ENCODE results near the gene MRTFA. TPM values are rescaled to one million over a fixed set of nuclear protein-coding genes. Genes with fewer than 3 reads are reported as not detected.

Gene MRTFA
- total RNA-seq, 4 donors from 2014 or later: 16.5 to 57.8 (median 48.9) TPM

DNA sequence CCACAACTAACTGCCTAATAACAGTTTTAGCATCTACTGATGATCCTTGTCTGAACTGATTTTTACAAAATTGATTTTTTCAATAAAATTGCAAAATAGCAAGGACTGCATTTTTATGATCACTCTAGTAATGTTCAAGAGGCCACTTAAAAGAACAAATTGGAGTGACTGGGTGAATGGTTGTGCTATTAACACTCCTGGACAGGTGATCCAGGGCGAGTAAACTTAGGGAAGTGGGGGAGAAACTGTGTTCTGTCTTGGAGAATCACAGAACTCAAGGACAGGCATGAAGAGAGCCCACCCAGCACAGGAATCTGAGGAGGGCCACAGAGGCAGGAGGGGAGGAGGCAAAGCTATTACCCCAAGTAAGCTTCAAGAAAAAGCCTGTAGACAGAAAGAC is 190.3 kb downstream of the MRTFA start:
- TF ChIP-seq, protein P1, sequence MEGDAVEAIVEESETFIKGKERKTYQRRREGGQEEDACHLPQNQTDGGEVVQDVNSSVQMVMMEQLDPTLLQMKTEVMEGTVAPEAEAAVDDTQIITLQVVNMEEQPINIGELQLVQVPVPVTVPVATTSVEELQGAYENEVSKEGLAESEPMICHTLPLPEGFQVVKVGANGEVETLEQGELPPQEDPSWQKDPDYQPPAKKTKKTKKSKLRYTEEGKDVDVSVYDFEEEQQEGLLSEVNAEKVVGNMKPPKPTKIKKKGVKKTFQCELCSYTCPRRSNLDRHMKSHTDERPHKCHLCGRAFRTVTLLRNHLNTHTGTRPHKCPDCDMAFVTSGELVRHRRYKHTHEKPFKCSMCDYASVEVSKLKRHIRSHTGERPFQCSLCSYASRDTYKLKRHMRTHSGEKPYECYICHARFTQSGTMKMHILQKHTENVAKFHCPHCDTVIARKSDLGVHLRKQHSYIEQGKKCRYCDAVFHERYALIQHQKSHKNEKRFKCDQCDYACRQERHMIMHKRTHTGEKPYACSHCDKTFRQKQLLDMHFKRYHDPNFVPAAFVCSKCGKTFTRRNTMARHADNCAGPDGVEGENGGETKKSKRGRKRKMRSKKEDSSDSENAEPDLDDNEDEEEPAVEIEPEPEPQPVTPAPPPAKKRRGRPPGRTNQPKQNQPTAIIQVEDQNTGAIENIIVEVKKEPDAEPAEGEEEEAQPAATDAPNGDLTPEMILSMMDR (IDR thresholded peaks at IDR 0.05; ENCODE audit: low read depth): no peak

DNA sequence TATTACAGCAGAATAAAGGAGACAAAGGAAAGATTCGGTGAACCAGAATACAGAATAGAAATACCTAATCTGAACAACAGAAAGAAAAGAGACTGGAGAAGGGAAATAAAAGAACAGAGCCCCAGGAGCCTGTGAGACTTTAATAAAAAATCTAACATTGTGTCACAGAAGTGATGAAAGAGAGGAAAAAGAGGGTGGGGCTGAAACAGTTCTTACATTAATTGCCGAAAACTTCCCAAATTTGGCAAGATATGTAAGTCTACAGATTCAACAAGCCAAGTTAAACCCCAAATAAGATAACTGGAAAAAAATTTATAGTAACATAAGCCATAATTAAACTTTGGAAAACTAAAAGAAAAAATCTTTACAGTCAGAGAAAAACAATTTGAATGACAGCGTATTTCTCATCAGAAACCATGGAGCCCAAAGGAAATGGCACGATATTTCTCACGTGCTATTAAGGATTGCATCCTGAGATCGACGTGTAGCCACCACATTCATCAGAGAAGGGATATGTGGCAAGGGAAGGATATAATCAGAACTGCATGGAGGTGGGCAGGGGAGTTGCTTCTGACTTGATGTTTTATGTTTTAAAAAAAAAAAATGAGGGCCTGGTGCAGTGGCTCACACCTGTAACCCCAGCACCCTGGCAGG is 192.2 kb downstream of the MRTFA start:
- TF ChIP-seq, protein P1 (IDR thresholded peaks at IDR 0.05; ENCODE audit: low read depth): no peak

DNA sequence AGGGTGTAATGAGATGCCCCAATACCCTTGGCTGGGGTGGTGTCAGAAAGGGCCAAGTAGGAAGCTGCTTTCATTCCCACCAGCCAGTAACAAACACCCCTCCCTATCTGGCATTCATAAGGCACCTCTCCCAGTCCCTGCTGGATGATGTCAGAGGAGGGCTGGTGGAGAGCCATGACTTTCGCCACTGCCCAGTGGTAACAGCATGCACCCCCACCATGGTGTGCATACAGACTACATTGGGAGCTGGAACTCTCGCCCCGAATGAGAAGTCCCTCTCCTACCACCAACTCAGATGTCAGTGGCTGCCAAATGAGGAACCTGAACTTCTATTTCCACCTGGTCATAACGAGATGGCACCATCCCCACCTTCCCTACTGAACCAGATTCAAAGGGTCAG is 192.8 kb downstream of the MRTFA start:
- TF ChIP-seq, protein P1 (IDR thresholded peaks at IDR 0.05; ENCODE audit: low read depth): no peak

DNA sequence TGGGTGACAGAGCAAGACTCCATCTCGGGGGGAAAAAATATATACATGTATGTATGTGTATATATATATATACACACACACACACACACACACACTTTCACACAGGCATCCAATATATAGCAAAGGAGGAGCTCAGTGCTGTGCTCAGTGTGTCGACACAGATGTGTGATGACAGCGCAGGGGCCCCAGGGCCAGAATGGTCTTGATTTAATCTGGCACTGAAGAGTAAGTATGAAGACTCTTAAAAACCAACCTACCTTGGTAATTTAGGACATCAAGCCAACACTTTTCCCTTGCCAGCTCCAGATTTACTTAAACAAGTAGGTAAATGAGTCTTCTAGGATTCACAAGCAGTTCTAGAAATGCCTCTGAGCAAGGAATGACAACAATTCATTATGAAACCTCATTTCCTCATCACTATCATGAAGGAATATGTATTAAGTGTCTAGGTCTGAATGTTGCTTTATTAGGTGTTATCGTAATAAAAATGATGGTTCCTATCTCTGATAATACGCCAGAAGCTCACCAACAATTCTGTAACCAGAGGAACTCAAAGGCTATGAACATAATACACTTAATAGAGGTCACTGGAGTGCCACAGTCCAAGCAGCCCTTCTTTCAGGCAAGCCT is 194.6 kb downstream of the MRTFA start:
- TF ChIP-seq, protein P1 (IDR thresholded peaks at IDR 0.05; ENCODE audit: low read depth): no peak

DNA sequence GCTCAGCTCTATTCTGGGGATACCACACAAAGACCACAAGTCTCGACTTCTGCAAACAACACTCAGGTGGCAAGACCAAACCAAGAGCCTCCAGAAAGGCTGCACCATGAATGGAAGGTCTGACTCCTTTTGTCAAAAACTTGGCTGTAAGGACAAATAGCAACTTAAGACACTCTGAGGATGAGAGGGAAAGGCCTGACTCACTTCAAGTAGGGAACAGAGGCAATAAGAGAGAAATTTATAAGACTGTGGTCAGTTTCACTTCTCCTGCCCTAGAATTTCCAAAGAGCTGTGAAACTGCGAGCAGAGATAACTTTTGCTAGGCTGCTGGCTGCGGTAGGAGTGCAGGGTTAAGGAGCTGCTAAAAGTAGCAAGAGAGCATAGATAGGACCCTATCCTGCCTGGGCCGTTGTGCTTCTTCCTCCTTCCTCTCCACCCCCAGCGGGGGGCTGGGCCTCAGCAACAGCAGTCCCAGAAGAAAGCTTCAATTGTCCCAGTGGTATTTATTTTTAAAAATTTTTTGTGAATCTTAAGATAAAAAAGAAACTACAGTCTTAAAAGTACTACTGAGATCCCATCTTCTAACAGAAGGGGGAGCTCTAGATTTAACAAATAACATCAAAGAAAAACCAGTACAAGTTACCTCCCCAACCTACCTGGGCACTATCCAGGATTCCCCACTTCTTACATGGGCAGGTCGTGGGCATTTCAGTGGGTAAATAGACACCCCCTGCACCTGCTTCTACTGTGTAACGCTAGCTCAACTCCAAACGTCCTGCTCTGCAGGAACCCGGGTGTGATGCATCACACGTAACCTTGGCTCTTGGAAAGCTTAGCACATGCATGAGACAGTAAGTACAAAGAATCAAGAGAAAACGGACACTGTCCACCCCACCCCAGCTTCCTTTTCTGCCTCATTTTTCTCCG is 199.8 kb downstream of the MRTFA start:
- TF ChIP-seq, protein P1 (IDR thresholded peaks at IDR 0.05; ENCODE audit: low read depth): no peak

DNA sequence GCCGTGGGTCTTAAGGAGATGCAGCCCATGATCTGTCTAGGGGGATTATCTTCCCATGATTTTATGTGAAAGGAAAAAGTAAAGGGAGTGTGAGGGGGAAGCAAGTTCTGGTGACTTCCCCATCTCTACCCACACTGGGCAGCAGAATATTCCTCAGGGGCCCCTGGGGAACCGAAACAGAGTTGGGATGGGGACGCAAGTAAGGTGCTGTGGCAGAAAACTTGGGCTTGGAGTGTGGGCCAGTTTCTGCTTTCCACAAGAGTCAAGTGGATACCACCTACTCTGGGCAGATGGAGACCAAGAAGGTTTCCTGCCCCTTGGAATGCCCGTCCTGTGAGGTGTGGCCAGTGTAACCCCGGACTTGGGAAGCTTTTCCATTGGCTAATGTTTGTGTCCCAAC is 201.8 kb downstream of the MRTFA start:
- TF ChIP-seq, protein P1 (IDR thresholded peaks at IDR 0.05; ENCODE audit: low read depth): no peak

DNA sequence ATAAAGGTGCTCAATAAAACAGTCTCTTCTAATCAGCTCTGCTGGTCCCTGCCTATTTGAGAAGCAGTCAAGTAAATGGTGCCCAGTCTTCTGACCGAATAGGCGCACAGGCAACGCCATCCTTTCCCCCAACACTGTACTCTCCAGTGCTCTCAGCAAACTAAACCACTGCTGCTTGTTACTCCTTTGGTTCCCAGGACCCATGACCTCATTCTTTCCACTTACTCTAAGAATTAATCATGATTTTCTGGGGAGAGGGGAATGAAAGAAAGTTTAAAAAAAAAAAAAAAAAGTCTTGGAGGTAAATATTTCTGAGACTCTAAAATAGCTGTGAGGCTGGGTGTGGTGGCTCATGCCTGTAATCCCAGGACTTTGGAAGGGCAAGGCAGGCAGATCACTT is 202.4 kb downstream of the MRTFA start:
- TF ChIP-seq, protein P1 (IDR thresholded peaks at IDR 0.05; ENCODE audit: low read depth): no peak

All from subcutaneous adipose tissue (tissue), 4 donors.